Frontal cortex (tissue), 4 donors: Measurements from ENCODE around the gene TRABD2B. TPM values are rescaled to one million over a fixed set of nuclear protein-coding genes. Genes with fewer than 3 reads are reported as not detected.

ENCODE experiments used
- DNase-seq, 2 donors: peaks; one replicate each; pipeline ENCODE4 v3.0.0; 2012; ENCODE audit warnings: low spot score in 2 of 2
- FAIRE-seq: peaks from 2 replicates; lab custom pipeline; 2012; peaks lifted over from hg19 to GRCh38; lab: Jason Lieb, UNC
- total RNA-seq: library from RNA; depleted of rRNA; stranded (reverse); fragments of >200 nt; gene quantifications from one replicate; pipeline ENCODE4 v1.2.3, GENCODE V29; 2014
- donor health status: control.
- donor health status: control.
- donor health status: control.

The TRABD2B gene
- total RNA-seq, 1 donor from 2014 or later = under 0.01 TPM

GRCh38 chr1:47819574-47819888, 177.7 kb downstream of the TRABD2B start:
- DNase-seq (no peak), FAIRE-seq (no peak)

DNA sequence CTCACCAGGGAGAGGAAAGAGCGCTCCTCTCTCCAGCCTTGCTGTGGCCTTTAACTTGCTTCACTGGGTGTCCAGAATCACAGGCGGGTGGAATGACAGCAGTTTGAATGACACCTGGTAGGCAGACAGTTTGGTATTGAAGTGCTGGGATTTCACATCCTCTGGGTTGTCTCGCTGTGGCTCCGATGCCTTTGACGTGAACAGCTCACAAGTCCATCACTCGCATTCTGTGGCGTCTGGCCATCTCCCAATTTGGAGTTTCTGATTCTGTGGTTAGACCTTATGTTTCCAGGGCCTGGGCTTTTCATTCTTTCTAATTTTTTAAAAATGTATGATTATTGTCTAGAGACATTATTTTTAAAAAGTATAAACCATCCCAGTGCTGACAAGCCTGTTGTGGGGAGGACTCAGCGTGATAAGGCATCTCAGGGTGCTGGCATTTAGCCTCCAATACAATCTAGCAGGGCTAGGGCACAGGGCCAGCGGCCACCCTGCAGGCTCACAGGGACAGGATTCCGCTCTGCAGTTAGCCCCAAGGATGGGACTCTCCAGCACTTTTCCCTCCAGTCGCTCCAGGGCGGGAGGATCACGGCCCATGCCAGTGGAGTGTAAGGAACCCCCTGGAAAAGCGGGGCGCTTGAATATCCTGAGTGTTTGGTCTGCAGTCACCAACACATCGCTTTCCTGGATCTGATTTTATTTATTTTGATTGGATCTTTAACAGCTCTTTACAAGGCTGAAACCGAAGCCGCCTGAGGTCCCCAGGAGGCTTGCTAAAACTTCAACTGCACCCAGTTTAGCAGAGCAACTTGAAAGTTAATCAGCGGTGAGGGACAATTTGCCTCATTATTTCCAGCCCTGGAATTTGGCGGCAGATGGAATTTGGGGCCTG, 178.3 kb downstream of the TRABD2B start:
- no peak for DNase-seq

GRCh38 chr1:47817861-47818260, 179.3 kb downstream of the TRABD2B start:
- FAIRE-seq = no peak
- no peak for DNase-seq

More for the DNA sequence above, 178.3 kb downstream of the TRABD2B start:
- no peak for FAIRE-seq

- no peak for FAIRE-seq
- no peak for DNase-seq
Observed at GRCh38 chr1:47816325-47817071, 180.7 kb downstream of the TRABD2B start.

DNA sequence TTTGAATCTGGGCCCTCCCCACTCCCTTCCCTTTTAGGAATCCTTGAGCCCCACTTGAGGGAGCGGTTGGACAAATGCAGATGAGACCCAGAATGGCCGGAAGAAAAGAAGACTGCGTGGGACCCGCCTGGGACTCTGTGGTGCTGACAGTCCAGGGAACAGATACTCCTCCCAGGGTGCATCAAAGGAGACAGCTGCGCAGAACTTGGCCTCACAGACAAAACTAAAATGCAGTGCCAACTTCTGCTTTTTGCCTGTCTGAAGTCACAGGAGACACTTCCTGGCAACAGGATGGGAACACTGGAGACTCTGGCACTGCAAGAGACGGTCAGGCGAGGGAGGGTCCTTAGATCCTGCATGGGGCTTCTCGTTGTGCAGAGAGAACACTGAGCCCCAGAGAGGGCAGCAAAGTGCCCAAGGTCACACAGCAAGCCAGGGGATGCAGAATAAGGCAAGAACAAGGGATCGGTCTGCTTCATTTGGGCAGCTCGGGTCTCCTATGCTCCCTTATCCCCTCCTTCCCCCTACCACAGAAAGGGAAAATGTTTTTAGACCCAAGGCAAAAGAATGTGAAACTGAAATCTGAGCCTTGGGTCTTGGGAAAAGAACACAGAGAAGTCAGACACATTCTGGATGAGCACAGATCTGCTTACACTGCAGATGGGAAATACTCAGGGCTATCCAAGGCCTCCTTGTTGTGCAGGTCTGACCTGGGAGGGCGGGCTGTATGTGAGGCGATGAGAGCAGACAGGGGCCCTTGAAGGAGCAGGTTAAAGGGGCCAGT, 182.4 kb downstream of the TRABD2B start:
- DNase-seq (no peak), FAIRE-seq (no peak)

GRCh38 chr1:47813970-47814369, 183.2 kb downstream of the TRABD2B start:
- no peak for DNase-seq
- no peak for FAIRE-seq

DNA sequence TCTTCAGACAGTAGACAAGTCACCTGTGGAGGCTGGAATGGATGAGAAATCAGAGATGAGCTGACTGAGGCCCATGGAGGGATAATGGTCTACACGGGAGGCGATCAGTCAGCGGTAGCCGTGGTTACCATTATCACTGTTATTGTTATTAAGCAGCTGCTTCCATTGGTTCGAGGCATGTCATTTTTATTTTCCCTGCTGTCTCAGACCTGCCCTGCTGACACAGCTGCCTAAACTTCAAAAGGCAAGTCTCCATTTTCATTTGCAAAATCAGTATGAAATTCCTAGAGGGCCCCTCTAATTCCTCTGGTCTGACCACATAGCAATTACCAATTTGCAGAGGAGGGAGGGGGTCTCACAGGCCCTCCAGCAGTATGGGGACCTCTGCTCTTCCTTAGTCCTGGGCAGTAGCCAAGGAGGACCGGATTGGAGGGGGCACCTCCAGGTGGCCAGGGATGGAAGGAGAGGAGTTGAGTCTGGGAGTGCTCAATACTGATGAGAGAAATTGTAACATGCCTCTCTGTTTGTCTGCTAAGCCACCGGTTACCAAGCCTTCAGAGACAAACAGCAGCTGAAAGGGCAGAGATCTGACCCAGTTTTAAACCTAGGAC, 184.2 kb downstream of the TRABD2B start:
- FAIRE-seq (no peak), DNase-seq (no peak)

DNA sequence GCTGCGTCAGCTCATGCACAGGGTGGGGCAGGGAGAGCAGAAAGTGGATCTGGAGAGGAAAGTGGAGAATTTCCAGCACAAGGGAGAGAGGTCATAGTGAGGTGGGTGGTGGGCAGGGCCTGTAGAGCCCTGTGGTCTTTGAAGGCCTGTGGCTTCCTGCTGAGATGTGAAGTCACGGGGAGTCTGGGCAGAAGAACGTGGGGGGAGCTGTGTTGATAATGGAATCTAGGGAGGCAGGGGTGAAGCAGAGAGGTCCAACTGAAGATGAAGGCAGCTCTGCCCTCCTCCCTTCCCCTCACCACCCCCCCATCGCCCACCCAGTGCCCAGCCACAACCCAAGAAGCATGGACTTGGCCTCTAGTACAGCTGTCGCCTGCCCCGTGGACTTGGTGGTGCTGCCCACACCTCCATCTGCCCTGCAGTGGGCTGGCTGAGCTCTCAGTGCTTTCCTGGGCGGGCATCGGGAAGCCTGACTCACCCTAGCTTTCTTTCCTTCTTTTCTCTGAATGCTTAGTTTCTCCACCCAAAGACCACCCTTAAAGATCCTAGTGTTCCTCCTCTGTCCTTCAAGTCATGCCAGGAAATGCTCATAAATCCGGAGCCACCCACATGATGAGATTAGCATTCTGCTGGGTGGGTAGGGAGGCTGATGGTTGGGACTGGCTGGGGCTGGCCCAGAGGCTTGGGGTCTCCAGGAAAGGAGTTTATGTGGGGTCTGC, 186.1 kb downstream of the TRABD2B start:
- FAIRE-seq (no peak), DNase-seq (no peak)

GRCh38 chr1:47809301-47810084, 187.7 kb downstream of the TRABD2B start:
- FAIRE-seq (no peak), DNase-seq (no peak)

GRCh38 chr1:47808612-47809011, 188.6 kb downstream of the TRABD2B start:
- no peak for DNase-seq
- FAIRE-seq = no peak

DNA sequence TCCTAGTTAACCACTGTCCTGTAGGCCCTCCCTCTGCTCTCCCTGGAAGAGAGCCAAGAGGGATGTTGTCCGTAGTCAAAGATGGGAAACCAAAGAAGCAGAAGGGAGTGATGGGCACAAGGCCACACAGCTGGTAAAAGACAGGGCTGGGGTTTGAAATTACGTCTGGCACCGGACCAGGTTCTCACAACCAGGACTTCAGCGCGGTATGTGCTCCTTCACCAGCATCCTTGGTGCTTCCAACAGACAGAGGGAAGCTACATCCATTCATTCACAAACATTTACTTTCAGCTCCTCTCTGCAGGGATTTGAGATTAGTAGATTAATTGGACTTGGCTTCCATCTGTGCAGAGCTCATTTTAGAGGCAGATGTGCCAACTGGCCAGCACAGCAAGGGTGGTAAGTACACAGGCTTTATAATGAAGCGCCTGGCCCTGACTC, 191.2 kb downstream of the TRABD2B start:
- DNase-seq (no peak), FAIRE-seq (no peak)

- FAIRE-seq = no peak
- DNase-seq = no peak
Observed at GRCh38 chr1:47805018-47805417, 192.2 kb downstream of the TRABD2B start.

DNA sequence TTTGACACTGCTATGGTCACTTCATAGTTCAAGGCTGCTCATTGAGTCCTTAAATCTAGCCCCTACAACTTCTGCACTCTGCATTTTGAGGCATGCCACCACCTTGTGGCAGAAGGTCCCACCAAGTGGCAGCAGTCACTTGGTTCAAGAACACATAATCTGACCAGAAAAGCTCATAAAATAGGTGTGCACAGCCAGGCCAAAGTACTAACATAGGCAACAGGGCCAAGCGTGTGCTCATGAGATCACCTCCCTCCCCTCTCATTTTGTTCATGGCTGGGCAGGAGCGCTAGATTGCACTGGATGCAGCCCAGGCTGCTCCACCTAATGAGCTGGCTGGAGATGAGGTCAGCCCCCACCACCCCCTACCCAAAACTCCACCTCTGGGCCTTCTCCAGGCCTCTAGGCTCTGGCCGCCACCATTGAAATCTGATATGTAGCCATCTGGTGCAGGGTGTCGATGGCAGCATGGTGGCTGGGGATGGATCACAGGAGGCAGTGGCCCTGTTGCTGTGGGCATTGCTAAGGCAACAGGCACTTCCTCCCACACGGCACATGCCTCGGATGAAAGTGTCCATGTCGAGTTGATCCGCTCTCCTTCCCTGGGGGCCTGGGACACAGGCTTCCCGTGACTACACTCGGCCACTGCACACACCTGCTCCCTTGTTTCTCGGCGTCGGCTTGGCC, 193.2 kb downstream of the TRABD2B start:
- no peak for DNase-seq
- no peak for FAIRE-seq

DNA sequence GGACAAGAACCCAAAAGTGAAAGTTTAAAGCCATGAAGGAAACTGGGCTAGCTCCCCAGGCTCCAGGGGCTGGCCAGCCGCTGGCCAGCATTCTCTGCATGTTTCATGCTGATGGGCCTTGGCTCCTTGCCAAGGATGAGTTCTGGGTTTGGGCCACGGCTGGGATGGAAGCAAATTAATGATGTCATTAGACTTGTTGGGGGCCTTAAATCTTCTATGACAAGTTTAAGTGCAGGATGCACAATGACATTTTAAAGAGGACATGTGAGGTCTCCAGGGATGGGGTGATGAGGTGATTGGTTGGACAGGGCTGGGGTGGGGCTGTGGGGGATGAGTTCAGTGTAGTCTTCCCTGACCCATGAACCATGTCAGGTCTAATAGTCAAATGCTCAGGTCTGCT, 199.6 kb downstream of the TRABD2B start:
- DNase-seq = no peak
- FAIRE-seq = no peak

DNA sequence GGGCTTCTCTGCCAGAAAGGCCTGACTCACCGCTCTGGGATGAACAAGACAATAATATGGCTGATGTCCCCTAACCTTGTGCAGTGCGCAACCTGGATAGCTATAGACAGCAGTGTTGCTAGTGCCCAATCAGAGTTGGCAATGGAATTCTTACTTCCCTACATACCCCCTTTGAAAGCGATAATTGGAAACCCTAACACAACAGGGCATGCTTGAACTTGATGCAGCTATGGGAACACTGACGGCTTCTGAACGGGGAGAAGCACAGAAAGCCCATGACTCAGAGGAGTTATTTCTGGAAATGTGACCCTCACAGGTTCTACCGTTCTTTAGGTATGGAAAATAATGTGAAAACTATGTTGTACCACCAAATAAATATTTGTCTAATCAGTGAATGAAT, 200.6 kb downstream of the TRABD2B start:
- DNase-seq (no peak), FAIRE-seq (no peak)

GRCh38 chr1:47795102-47795501, 202.1 kb downstream of the TRABD2B start:
- no peak for DNase-seq
- FAIRE-seq = no peak

DNA sequence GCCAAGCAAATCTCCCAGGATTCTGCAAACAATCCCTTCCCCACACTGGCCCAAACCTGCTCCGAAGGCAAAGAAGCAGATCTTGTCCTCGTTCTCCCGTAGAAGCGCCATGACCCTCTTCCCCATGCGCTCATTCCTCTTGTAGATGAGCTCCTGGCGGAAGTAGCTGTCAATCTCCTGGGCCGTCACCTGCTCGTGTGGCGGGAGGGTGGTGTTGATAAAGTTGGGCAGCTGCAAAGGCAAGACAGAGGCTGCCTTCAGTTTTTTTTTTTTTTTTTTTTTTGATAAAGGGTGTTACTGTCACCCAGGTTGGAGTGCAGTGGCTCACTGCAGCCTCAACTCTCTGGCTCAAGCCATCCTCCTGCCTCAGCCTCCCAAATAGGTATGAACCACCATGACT, 202.7 kb downstream of the TRABD2B start:
- DNase-seq (no peak), FAIRE-seq (no peak)

- FAIRE-seq (no peak), DNase-seq (no peak)
Observed at GRCh38 chr1:47794081-47794480, 203.1 kb downstream of the TRABD2B start.
